Body of pancreas (tissue), 4 donors: ENCODE results near the gene TEP1. TPM values are rescaled to one million over a fixed set of nuclear protein-coding genes. Genes with fewer than 3 reads are reported as not detected.

ENCODE experiments used
- ATAC-seq: fragments of 150-250 bp; one replicate; pipeline ENCODE4 v1.9.1; 2016
- DNase-seq, 4 donors: peaks; one replicate each; pipeline ENCODE4 v3.0.0-alpha.2; 2019
- H3K27ac ChIP-seq, 4 donors: fragments of 200-600 bp; sonication (generic); 1 replicate in 3 of 4; 2 replicates in 1 of 4; pipeline versions ENCODE4 v1.5.1 to v1.6.1; 2016 to 2019; ENCODE audit warnings: mild to moderate bottlenecking in 1 of 4, mixed read lengths in 1 of 4, moderate library complexity in 1 of 4
- H3K27me3 ChIP-seq, 2 donors: fragments of 200-600 bp; sonication (generic); one replicate each; pipeline ENCODE4 v1.6.0; 2016; ENCODE audit warnings: mild to moderate bottlenecking in 1 of 2
- H3K36me3 ChIP-seq, 2 donors: fragments of 200-600 bp; sonication (generic); replicated peaks in 1 of 2; 2 replicates each; pipeline ENCODE4 v1.5.1; 2016; ENCODE audit warnings: low read depth in 2 of 2; ENCODE audit not compliant: insufficient read depth in 1 of 2
- H3K4me1 ChIP-seq: fragments of 200-600 bp; sonication (generic); one replicate; pipeline ENCODE4 v1.6.0; 2016
- H3K4me3 ChIP-seq, 2 donors: fragments of 200-600 bp; sonication (generic); 1 replicate in 1 of 2; 2 replicates in 1 of 2; pipeline ENCODE4 v1.5.1; 2016 to 2019
- H3K9me3 ChIP-seq, 3 donors: fragments of 200-600 bp; sonication (generic); 1 replicate in 2 of 3; 2 replicates in 1 of 3; pipeline ENCODE4 v1.5.1; 2016
- CTCF ChIP-seq, 7 experiments: fragments of 450-650 bp in 4 of 7; fragments of 200-600 bp in 3 of 7; sonication (generic) in 3 of 7; IDR thresholded peaks; one replicate each; pipeline ENCODE4 v1.5.1; 2016 to 2019; ENCODE audit warnings: antibody characterized with exemption in 7 of 7
- POLR2A ChIP-seq, 3 donors: fragments of 450-650 bp; IDR thresholded peaks; one replicate each; pipeline ENCODE4 v1.6.1; 2016; ENCODE audit warnings: antibody characterized with exemption in 3 of 3, mild to moderate bottlenecking in 2 of 3
- WGBS, 2 donors: methylation state at CpG; one replicate each; pipeline ENCODE4 v1.1.5; 2017; 5-methylcytosine and 5-hydroxymethylcytosine counted together
- intact Hi-C: fragments of 100-400 bp; cut with DNase I; formaldehyde crosslinking; loops from one replicate; pipeline ENCODE4 v1.15.1; 2023
- total RNA-seq, 2 donors: library from RNA; depleted of rRNA; stranded (reverse); fragments of >200 nt; gene quantifications; one replicate each; pipeline ENCODE4 v1.1.0, GENCODE V29; 2016

The TEP1 gene
- total RNA-seq, 2 donors from 2014 or later, result 32.3 to 35.3 TPM

- no peak overlapping the region for H3K4me3 ChIP-seq
- DNase-seq, result no peak
- no peaks in the 10 kb centered on the region for H3K27me3 ChIP-seq
- no peak for ATAC-seq
- WGBS, 2 donors, result 83 to 96% methylated on average over 6 to 7 of the region's 7 CpGs
- no peak overlapping the region for H3K27ac ChIP-seq
- intact Hi-C loops, result no loop called here
- H3K36me3 ChIP-seq, result peaks cover 6 to 76% of the 10 kb centered on the region in 2 donors
- H3K4me1 ChIP-seq, result no peaks in the 10 kb centered on the region
- TF ChIP-seq POLR2A (IDR thresholded peaks at IDR 0.05) (no peak), CTCF (IDR thresholded peaks at IDR 0.05) (no peak)
- no peaks in the 10 kb centered on the region for H3K9me3 ChIP-seq
These were observed 32.0 kb downstream of the TEP1 start for GRCh38 chr14:20381341-20381740.

GRCh38 chr14:20380681-20381080, 32.6 kb downstream of the TEP1 start:
- intact Hi-C loops, result no loop called here
- ATAC-seq (no peak), DNase-seq (no peak)
- Histone ChIP-seq H3K4me3 (no peak overlapping the region), H3K27me3 (no peaks in the 10 kb centered on the region), H3K4me1 (peaks cover under 1% of the 10 kb centered on the region), H3K9me3 (no peaks in the 10 kb centered on the region), H3K27ac (no peak overlapping the region), H3K36me3 (peaks cover 6 to 74% of the 10 kb centered on the region in 2 donors)
- WGBS, 2 donors, result 80 to 81% methylated on average over 6 of the region's 6 CpGs
- TF ChIP-seq CTCF (IDR thresholded peaks at IDR 0.05) (no peak), POLR2A (IDR thresholded peaks at IDR 0.05) (no peak)

GRCh38 chr14:20379743-20380142, 33.6 kb downstream of the TEP1 start:
- H3K27me3 ChIP-seq, result no peaks in the 10 kb centered on the region
- whole genome bisulfite sequencing, 2 donors, result 20 to 31% methylated on average over 1 of the region's 1 CpG
- ATAC-seq (no peak), DNase-seq (no peak)
- TF ChIP-seq POLR2A (IDR thresholded peaks at IDR 0.05) (no peak), CTCF (IDR thresholded peaks at IDR 0.05) (no peak)
- no peak overlapping the region for H3K27ac ChIP-seq
- no peaks in the 10 kb centered on the region for H3K9me3 ChIP-seq
- peaks cover 6 to 73% of the 10 kb centered on the region in 2 donors for H3K36me3 ChIP-seq
- H3K4me3 ChIP-seq, result no peak overlapping the region
- intact Hi-C loops, result no loop called here
- peaks cover 6% of the 10 kb centered on the region for H3K4me1 ChIP-seq

GRCh38 chr14:20377171-20377570, 36.1 kb downstream of the TEP1 start:
- H3K4me1 ChIP-seq, result peaks cover 6% of the 10 kb centered on the region
- H3K27me3 ChIP-seq, result no peaks in the 10 kb centered on the region
- DNase-seq (no peak), ATAC-seq (no peak)
- H3K4me3 ChIP-seq, result no peak overlapping the region
- 87 to 100% methylated on average over 2 of the region's 2 CpGs for WGBS, 2 donors
- H3K9me3 ChIP-seq, result no peaks in the 10 kb centered on the region
- intact Hi-C loops, result no loop called here
- TF ChIP-seq POLR2A (IDR thresholded peaks at IDR 0.05) (no peak), CTCF (IDR thresholded peaks at IDR 0.05) (no peak)
- no peak overlapping the region for H3K27ac ChIP-seq
- H3K36me3 ChIP-seq, result peaks cover 5 to 64% of the 10 kb centered on the region in 2 donors

GRCh38 chr14:20376071-20376588, 37.2 kb downstream of the TEP1 start:
- Histone ChIP-seq H3K9me3 (no peaks in the 10 kb centered on the region), H3K4me3 (no peak overlapping the region), H3K27ac (no peak overlapping the region), H3K27me3 (no peaks in the 10 kb centered on the region), H3K4me1 (peaks cover 6% of the 10 kb centered on the region), H3K36me3 (peaks cover 0 to 63% of the 10 kb centered on the region in 2 donors)
- ATAC-seq (no peak), DNase-seq (no peak)
- 92% methylated on average over 12 of the region's 12 CpGs for WGBS, 2 donors
- TF ChIP-seq CTCF (IDR thresholded peaks at IDR 0.05), result no peak
- TF ChIP-seq POLR2A (IDR thresholded peaks at IDR 0.05), result no peak
- intact Hi-C loops, result no loop called here
